C4-2B (cell line): ENCODE results near the gene ATF3.

ENCODE experiments used
- ZFX ChIP-seq: fragments of 450-650 bp; IDR thresholded peaks from 2 replicates; pipeline ENCODE4 v1.6.1; 2017
- TF ChIP-seq, protein P1 (sequence below): fragments of 450-650 bp; conservative IDR thresholded peaks from 2 replicates; pipeline ENCODE4 v1.5.1; 2017; ENCODE audit warnings: mild to moderate bottlenecking

DNA sequence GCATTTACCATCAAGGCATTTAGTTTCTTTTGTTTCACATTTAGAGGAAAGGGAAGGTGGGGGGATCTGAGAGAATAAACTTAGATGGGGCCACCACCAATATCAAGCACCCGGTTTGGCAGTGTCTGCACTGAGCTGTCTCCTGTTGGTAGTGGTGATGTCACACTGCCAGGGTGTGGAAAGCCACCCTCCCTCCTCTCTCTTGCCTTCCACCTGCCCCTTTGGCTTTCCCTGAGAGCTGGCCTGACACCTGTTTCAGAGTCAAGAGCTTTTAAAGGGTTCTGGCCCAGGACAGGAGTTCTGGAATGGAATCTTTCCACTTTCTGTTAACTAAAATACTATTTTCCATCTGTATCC lies 13.4 kb downstream of the ATF3 start:
- TF ChIP-seq, protein P1, sequence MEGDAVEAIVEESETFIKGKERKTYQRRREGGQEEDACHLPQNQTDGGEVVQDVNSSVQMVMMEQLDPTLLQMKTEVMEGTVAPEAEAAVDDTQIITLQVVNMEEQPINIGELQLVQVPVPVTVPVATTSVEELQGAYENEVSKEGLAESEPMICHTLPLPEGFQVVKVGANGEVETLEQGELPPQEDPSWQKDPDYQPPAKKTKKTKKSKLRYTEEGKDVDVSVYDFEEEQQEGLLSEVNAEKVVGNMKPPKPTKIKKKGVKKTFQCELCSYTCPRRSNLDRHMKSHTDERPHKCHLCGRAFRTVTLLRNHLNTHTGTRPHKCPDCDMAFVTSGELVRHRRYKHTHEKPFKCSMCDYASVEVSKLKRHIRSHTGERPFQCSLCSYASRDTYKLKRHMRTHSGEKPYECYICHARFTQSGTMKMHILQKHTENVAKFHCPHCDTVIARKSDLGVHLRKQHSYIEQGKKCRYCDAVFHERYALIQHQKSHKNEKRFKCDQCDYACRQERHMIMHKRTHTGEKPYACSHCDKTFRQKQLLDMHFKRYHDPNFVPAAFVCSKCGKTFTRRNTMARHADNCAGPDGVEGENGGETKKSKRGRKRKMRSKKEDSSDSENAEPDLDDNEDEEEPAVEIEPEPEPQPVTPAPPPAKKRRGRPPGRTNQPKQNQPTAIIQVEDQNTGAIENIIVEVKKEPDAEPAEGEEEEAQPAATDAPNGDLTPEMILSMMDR, result no peak
- no peak for TF ChIP-seq ZFX
